Gastroesophageal sphincter (tissue), 4 donors: ENCODE measurements around the gene VDR. TPM values are rescaled to one million over a fixed set of nuclear protein-coding genes. Genes with fewer than 3 reads are reported as not detected.

ENCODE experiments used
- ATAC-seq: fragments of 150-250 bp; one replicate; pipeline ENCODE4 v1.9.1; 2016; ENCODE audit warnings: mild to moderate bottlenecking, moderate library complexity
- H3K27ac ChIP-seq, 4 donors: fragments of 200-600 bp; sonication (generic) in 3 of 4; 1 replicate in 3 of 4; 2 replicates in 1 of 4; pipeline ENCODE4 v1.5.1; 2016 to 2019
- H3K27me3 ChIP-seq: fragments of 200-600 bp; sonication (generic); one replicate; pipeline ENCODE4 v1.5.1; 2019
- H3K36me3 ChIP-seq, 2 donors: fragments of 200-600 bp; sonication (generic); one replicate each; pipeline ENCODE4 v1.5.1; 2019; ENCODE audit warnings: control low read depth in 1 of 2
- H3K4me1 ChIP-seq, 3 donors: fragments of 200-600 bp; sonication (generic); 1 replicate in 2 of 3; 2 replicates in 1 of 3; pipeline ENCODE4 v1.5.1; 2016 to 2019; ENCODE audit warnings: control low read depth in 2 of 3
- H3K4me3 ChIP-seq, 2 donors: fragments of 200-600 bp; sonication (generic); one replicate each; pipeline ENCODE4 v1.5.1; 2019; ENCODE audit warnings: mild to moderate bottlenecking in 1 of 2, moderate library complexity in 1 of 2
- H3K9me3 ChIP-seq, 3 donors: fragments of 200-600 bp; sonication (generic); one replicate each; pipeline ENCODE4 v1.5.1; 2017 to 2019; ENCODE audit warnings: control low read depth in 2 of 3
- EP300 ChIP-seq: sonication (generic); formaldehyde crosslinking; IDR thresholded peaks from one replicate; pipeline ENCODE4 v1.6.1; 2017; ENCODE audit warnings: antibody characterized with exemption, mild to moderate bottlenecking
- POLR2A ChIP-seq, 2 donors: fragments of 450-650 bp; IDR thresholded peaks; one replicate each; pipeline ENCODE4 v1.6.1; 2017; ENCODE audit warnings: antibody characterized with exemption in 2 of 2, mild to moderate bottlenecking in 2 of 2, moderate library complexity in 1 of 2
- POLR2AphosphoS5 ChIP-seq: sonication (generic); formaldehyde crosslinking; IDR thresholded peaks from one replicate; pipeline ENCODE4 v1.6.1; 2017; ENCODE audit warnings: antibody characterized with exemption
- WGBS, 2 donors: methylation state at CpG; one replicate each; pipeline ENCODE4 v1.1.5; 2018; ENCODE audit warnings: low coverage in 1 of 2; 5-methylcytosine and 5-hydroxymethylcytosine counted together
- total RNA-seq, 4 donors: library from RNA; depleted of rRNA; stranded (reverse); fragments of >200 nt; gene quantifications; one replicate each; pipeline ENCODE4 v1.1.0, GENCODE V29; 2016
- TF ChIP-seq, protein P1 (sequence below), 4 experiments: fragments of 200-600 bp in 2 of 4; fragments of 450-650 bp in 2 of 4; sonication (generic) in 1 of 4; IDR thresholded peaks; one replicate each; pipeline ENCODE4 v1.5.1; 2017 to 2019; ENCODE audit warnings: antibody characterized with exemption in 4 of 4, mild to moderate bottlenecking in 2 of 4, moderate library complexity in 2 of 4

The VDR gene
- total RNA-seq, 4 donors from 2014 or later = 1.2 to 5.5 (median 1.6) TPM

DNA sequence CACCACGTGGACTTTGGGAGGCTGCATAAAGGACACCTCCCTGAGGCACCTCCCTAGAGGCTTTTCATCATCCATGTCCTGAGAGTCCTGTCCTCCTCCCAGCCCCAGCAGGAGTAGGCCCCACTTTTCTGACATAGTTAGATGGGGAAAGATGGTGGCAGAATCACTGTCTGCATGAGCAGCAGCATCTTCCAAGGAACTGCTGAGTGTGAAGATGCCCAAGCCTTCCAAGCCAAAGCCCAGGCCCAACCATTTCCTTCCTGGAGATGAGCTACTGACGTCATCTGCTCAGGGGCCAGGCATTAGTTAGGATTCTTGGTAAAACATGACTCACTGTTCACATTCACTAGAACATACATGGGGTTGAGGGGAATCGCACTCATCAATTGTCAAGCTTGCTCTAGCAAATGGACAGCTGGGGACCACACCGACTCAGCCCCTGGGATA is 37.3 kb downstream of the VDR start:
- Histone ChIP-seq H3K27me3 (no peaks in the 10 kb centered on the region), H3K36me3 (no peaks in the 10 kb centered on the region), H3K9me3 (no peaks in the 10 kb centered on the region), H3K4me1 (peaks cover 0 to 17% (median 11%) of the 10 kb centered on the region in 3 donors), H3K4me3 (no peak overlapping the region), H3K27ac (no peak overlapping the region)
- TF ChIP-seq EP300 (no peak), POLR2A (IDR thresholded peaks at IDR 0.05) (no peak), POLR2AphosphoS5 (no peak)
- TF ChIP-seq, protein P1, sequence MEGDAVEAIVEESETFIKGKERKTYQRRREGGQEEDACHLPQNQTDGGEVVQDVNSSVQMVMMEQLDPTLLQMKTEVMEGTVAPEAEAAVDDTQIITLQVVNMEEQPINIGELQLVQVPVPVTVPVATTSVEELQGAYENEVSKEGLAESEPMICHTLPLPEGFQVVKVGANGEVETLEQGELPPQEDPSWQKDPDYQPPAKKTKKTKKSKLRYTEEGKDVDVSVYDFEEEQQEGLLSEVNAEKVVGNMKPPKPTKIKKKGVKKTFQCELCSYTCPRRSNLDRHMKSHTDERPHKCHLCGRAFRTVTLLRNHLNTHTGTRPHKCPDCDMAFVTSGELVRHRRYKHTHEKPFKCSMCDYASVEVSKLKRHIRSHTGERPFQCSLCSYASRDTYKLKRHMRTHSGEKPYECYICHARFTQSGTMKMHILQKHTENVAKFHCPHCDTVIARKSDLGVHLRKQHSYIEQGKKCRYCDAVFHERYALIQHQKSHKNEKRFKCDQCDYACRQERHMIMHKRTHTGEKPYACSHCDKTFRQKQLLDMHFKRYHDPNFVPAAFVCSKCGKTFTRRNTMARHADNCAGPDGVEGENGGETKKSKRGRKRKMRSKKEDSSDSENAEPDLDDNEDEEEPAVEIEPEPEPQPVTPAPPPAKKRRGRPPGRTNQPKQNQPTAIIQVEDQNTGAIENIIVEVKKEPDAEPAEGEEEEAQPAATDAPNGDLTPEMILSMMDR (IDR thresholded peaks at IDR 0.05) = no peak
- ATAC-seq = peak; percentile 37
- WGBS, 2 donors = 50 to 77% methylated on average over 1 of the region's 4 CpGs

DNA sequence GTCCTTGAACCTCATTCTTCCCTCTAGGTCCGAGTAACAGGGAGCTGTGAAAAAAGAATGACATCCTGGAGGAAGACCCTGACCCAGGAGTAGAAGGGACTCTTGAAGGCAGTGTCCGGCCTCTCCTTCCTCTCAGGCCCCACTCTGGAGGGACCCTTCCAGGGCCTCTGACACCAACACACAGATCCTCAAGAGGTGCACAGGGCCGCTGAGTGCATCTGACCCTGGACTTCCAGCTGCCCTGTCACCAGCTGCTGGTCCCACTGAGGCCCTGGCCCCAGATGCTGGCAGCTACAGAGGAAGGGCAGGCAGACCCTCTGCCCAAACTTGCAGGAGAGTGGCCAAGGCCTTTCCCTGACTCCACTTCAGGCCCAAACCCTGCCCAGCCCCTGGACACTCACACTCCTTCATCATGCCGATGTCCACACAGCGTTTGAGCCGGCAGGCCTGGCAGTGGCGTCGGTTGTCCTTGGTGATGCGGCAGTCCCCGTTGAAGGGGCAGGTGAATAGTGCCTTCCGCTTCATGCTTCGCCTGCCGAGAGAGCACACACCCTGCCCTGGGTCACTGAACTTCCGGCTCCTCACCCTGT is 40.1 kb downstream of the VDR start:
- no peaks in the 10 kb centered on the region for H3K27me3 ChIP-seq
- H3K4me1 ChIP-seq = peaks cover 0 to 3% (median under 1%) of the 10 kb centered on the region in 3 donors
- WGBS, 2 donors = 86% methylated on average over 11 of the region's 14 CpGs; no CpG with 5 or more reads in 1 of the 2 donors
- TF ChIP-seq POLR2A (IDR thresholded peaks at IDR 0.05) (no peak), POLR2AphosphoS5 (no peak), EP300 (no peak)
- TF ChIP-seq, protein P1 (IDR thresholded peaks at IDR 0.05) = no peak
- no peaks in the 10 kb centered on the region for H3K36me3 ChIP-seq
- ATAC-seq = no peak
- H3K9me3 ChIP-seq = no peaks in the 10 kb centered on the region
- H3K4me3 ChIP-seq = no peak overlapping the region
- H3K27ac ChIP-seq = no peak overlapping the region

DNA sequence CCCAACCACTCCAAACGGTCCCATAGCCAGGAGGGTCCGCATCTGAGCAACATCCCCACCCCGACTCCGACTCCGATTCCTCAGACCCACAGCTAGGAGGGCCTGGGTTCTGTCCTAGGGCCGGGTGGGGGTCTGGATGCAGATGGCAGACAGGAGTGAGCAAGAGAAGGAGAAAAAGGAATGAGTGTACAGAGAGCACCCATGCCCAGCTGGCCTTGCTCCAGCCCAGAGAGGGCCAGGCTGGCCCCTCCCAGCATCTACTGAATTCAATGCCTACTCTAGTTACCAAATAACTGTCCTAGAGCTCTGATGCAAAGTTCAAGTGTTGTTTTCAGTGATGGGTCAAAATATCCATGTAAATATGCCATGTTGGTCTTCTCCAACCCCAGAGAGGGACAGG is 40.8 kb downstream of the VDR start:
- H3K4me3 ChIP-seq = no peak overlapping the region
- WGBS, 2 donors = no CpG with 5 or more reads among the region's 6 CpGs
- no peaks in the 10 kb centered on the region for H3K36me3 ChIP-seq
- H3K27me3 ChIP-seq = no peaks in the 10 kb centered on the region
- no peak for ATAC-seq
- H3K9me3 ChIP-seq = no peaks in the 10 kb centered on the region
- no peaks in the 10 kb centered on the region for H3K4me1 ChIP-seq
- TF ChIP-seq POLR2AphosphoS5 (no peak), POLR2A (IDR thresholded peaks at IDR 0.05) (no peak), EP300 (no peak)
- TF ChIP-seq, protein P1 (IDR thresholded peaks at IDR 0.05) = no peak
- no peak overlapping the region for H3K27ac ChIP-seq

DNA sequence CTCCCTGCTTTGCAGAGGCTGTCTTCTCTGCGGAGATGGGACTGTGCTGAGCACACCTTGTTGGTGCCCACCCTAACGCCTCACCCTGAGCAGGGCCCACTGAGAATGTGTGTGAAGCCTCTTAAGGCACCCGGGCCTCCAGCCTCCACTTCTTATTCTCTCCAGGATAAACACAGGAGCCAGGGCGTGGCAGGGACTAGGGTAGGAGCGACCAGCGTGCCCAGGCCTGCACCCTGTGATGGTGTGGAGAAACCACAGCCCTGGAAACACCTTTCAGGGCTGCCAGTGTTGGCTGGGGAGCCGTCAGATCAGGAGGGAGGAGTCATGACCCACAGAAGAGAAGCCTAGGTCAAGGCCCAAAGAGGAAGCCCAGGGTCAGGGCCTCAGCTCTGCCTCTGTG is 41.3 kb downstream of the VDR start:
- ATAC-seq = no peak
- no peaks in the 10 kb centered on the region for H3K4me1 ChIP-seq
- H3K4me3 ChIP-seq = no peak overlapping the region
- no peak overlapping the region for H3K27ac ChIP-seq
- no CpG with 5 or more reads among the region's 7 CpGs for WGBS, 2 donors
- no peaks in the 10 kb centered on the region for H3K36me3 ChIP-seq
- TF ChIP-seq, protein P1 (IDR thresholded peaks at IDR 0.05) = no peak
- TF ChIP-seq POLR2A (IDR thresholded peaks at IDR 0.05) (no peak), EP300 (no peak), POLR2AphosphoS5 (no peak)
- H3K9me3 ChIP-seq = no peaks in the 10 kb centered on the region
- no peaks in the 10 kb centered on the region for H3K27me3 ChIP-seq

DNA sequence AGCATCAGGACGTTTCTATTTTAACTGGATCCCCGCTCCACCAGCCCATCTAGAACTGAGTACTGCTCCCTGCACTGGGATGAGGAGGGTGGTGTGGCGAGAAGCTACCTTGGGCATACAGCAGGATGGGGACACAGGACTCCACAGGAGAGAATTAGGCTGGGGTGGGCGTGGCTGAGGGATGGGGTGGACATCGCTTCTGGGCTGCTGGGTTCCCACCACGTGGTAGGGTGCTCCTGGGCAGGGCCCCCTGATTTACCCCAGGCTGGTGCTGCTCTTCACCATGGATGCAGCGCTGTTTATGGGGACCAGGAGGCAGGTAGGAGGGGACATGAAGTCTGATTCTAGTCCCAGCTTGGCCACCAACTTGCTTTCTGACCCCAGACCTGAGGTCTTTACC is 41.9 kb downstream of the VDR start:
- H3K4me1 ChIP-seq = no peaks in the 10 kb centered on the region
- no peaks in the 10 kb centered on the region for H3K27me3 ChIP-seq
- no peak for ATAC-seq
- no peaks in the 10 kb centered on the region for H3K36me3 ChIP-seq
- H3K27ac ChIP-seq = no peak overlapping the region
- H3K9me3 ChIP-seq = no peaks in the 10 kb centered on the region
- WGBS, 2 donors = 93 to 100% methylated on average over 1 to 3 of the region's 7 CpGs
- TF ChIP-seq POLR2A (IDR thresholded peaks at IDR 0.05) = no peak
- TF ChIP-seq POLR2AphosphoS5 = no peak
- TF ChIP-seq, protein P1 (IDR thresholded peaks at IDR 0.05) = no peak
- no peak for TF ChIP-seq EP300
- H3K4me3 ChIP-seq = no peak overlapping the region
